Measurements from ENCODE around the gene PKNOX2.

Gene PKNOX2

DNA sequence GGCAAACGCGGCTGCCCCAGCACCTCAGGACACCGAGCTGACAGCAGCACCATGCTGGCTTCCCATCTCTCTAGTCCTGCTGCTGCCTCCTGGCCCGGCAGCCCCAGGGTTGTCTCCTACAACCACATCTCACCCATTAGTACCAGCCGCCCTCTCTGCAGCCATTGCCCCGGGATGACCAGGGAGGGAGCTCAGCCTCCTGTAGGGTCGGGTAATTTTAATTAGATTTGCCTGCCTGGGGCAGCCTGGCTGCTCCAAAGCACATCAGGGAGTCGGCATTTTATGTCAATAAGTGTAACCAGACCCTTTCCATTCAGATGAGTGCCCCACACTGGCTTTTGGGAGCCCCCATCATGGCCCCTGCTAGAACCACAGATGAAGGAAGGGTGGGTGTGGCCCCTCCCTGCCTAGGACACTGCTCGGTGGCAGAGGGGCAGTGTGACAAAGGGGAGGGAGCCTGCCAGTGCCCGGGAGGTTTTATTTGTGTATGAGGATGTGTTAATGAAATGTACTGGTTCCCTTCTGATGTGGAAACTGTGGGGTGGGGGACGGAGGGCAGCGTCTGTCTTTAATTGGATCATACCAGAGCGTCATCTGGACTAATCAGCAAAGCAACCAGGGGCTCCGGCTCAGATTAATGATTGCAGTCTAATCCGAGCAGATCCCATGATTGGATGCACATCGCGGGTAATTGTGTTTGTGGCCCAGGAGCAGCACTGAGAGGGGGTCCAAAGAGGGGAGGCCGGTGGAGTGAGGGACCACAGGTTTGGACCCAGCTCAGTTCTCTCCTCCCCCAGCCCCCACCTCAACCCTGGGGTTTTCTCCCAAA lies 206.2 kb downstream of the PKNOX2 start:
- DNase-seq = no peak

DNA sequence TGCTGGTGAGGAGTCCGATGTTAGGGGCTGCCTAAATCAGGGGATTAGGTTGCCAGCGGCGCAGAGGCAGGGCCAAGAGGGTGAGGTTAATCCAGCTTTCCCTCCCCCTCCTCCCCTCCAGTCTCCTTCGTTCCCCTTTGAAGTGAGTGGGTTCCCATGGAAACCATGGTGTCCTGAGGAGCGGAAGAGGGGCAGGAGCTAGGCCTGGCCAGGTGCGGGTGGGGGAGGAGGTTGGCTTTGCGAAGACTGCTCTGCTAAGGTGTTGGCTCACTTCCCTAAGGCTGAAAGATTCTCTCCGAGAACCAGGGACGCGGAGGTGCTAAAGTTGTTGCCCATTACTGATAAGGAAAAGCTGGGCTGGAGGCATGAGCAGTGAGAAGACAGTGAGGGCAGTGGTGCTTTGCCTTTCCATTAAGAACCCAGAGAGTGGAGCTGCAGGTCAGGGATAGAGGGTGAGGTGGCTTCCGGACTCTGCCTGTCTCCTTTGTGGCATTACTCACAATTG lies 206.9 kb downstream of the PKNOX2 start:
- DNase-seq = no peak

DNA sequence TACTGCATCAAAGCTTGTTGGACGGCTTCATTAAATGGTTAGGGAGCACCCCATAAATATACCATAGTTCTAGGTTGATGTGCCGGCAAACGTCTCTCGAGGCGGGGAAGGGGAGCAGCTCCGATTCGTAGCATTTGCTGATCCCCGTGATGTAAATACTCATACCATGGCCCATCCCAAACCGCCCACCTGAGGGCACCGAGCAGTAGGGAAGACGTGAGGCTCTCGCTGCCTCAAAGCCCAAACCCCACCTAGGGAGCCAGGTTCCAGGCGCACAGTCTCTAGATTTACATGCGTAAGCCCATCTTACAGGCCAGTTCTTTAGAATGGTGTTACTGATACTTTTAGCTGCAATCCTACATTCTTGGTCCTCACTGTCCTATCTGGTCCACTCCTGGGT lies 207.5 kb downstream of the PKNOX2 start:
- DNase-seq = no peak

DNA sequence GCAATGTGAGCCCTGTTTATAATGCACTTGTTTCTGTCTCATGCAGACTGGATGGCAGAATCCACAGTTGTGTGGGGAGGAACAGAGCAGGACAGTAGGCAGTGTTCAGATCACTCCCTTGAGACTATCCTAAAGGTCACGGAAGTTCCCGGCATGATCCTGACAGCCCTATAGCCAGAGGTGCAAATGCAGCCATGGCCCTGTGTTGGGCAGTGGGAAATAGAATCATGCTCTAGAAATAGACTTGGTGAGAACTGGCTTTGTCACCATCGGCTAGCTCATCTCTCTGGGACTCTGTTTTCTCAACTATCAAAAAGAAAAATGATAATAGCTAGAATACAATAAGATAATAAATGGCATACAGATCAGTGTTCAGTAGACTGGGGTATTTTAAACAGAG lies 208.4 kb downstream of the PKNOX2 start:
- no peak for DNase-seq

DNA sequence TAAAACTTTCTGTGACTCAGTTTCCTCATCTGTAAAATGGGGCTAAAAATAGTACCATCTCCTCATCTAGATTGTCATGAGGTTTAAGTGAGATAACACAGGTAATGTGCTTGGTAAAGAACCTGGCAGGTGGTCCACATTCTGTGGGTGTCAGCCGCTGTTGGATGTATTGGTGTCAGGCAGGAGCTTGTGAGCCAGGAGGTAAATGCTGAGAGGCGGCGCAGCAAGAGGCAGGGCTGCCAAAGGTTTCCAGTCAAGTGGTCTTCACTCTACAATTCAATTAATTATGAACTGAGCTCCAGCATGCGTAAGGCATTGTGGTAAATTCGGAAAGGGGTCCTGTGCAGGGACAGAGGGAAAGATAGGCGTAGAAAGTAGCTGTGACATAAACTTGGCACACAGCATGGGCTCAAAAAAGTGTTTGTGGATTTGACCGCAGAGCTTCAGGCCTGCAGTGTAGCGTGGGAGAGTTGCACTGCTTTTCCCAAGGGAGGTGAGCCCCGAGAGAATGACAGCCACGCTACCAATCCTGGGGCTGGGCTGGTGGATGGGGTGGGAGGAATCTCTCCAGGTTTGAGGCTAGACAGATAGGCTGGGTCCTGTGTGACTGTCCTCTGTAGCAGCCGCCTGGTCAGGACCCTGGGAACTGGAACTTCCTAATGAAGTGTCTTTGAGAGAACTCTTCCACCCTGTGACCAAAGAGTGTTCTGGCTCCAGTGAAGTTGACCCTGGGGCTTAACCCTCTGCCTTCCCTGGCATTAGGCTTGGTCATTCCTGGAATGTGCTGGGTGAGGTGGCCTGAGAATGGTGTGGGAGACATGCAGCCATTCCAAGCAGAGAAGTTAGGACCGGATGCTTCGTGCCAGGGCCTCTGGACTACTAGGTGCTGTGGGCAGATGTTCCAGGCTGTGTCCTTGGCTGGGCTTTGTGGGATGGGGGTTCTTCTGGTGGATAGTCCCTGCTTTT lies 209.2 kb downstream of the PKNOX2 start:
- DNase-seq = no peak

DNA sequence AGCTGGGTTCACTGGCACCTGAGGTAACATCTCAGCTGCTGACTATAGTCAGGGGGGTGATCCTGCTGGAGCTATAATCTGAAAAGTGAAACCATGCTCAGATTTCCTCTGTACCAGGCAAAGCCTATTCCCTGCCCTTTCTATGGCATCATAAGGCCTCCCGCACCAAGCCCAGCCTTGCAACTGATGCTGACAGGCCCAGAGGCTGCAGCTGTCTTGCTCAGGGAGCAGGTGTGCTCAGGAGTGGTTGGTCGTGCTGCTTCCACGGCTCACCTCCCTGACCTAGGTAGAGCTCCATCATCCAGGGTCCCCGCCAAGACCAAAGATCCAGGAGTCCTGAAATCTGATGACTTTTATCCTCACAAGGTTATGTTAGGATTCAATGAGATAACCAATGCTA lies 209.8 kb downstream of the PKNOX2 start:
- DNase-seq = no peak

DNA sequence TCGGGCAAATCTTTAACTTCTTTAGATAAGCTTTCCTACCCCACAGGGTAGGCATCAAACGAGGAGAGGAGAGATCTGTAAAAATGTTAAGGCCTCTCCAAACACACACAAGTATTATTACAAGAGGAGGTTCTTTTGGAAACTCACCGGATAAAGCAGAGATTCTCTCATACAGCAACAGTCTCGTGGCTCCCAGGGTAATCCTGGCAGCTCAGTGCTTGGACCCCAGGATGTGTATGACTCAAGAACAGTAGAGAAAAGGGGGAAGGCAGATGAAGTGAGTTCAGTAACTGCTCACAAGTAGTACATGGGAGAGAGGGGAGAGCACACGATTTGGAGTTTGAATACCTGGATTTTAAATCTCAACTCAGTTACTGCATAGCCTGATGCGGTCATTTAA lies 210.6 kb downstream of the PKNOX2 start:
- DNase-seq = no peak

DNA sequence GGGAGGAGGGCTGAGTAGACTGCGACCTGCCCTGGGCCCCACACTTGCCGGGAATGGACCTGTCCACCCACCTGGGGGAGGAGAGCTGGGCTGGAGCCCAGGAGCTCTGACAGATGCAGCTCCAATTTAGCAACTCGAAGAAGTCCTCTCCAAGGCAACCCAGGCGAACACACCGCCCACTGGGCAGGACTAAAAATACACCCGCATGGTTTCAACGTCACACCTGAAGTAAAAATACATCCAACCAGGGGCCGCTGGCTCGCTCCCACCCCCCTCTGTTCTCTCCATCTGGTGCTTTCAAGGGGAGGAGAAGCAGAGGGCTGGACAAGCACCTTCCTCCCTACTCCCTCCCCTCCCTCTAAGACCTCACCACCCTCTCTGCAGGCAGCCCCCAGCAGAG lies 211.6 kb downstream of the PKNOX2 start:
- no peak for DNase-seq

DNA sequence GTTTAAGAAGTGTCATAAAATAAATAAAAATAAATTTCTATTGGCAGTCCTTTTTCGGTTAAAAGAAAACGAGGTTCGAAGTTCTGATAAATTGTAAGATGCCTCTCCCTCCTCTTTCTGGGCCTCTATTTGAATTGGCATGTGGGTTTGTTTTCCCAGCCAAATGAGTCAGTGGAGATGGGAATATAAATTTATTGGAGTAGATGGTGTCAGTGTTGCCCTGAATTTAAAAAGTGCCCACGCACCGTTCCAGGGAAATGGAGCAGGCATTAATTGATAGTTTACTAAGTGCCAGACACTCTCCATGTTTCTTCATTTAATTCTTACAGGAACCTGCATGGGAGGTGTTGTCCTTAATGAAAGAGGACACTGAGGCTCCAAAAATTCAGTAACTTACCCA lies 212.3 kb downstream of the PKNOX2 start:
- no peak for DNase-seq

DNA sequence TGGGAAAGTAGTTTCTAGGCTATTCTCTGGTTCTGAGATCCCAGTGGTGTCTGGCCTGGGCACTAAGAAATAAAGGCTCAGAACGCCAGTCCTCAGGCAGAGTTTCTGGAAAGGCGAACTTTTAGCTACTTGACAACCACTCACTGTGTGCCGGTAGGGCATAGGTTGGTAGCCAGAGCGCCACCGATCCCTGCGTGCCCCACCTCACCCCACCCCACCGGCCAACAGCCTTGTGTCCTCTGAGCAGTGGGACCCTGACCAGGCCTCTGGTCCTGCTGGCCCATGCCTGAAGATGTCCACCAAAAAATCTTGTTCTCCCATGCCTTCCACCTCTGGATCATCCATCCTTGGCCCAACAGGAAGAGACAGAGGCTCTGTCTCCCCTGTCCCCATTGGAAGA lies 213.5 kb downstream of the PKNOX2 start:
- no peak for DNase-seq

DNA sequence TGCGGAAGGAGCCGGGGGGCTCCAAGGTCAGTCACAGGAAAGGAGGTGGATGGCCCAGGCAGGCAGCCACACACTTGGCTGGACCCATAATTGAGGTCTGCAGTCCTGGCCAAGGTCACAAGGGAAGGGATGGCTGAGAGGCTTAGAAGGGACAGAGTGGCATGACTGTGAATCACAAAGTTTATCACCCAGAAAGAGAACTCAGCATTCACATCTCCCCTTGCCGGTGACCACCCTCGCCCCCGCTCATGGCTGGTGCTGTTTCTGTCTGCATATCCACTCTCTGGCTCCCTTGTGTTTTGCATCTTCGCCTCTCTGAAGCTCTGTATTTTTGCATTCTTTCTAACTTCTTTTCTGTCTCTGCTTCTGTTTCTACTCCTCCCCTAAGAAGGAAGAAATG lies 214.0 kb downstream of the PKNOX2 start:
- DNase-seq = no peak

DNA sequence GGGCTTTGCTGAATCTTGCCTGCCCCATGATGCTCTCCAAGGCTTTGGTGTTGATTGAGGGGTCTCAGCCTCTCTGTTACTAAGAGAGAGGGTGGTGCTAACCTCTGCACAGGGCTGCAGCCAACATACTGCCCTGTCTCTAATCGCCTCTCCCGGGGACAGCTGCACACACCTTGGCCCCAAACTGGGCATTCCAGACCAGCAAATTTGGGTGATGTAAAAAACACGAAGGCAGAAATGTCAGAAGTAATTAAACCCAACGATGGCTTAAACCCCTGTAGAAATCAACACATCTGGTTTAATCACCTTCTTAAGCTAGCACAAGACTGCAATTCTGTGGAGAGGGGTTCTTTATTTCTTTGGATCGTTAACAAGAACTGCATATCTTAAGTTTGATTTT lies 215.0 kb downstream of the PKNOX2 start:
- no peak for DNase-seq

DNA sequence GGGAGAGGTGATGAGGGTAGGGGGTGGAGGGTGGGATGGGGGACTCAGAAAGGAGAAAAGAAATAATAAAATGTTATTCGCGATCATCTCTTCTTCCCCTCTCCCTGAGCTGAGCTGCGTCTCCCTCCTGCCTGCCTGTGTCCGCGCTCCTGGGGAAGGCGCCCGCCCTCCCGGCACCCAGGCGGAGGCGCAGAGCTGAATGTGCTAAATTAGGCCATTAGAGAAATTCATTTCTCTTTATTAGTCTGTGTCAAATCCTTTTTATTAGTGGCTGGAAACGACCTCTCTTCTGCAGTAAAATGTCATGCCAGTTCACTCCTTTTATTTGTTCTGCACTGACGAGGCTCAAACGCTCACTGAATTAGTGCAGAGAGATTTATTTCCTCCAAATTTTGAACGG lies 215.4 kb downstream of the PKNOX2 start:
- DNase-seq = no peak

DNA sequence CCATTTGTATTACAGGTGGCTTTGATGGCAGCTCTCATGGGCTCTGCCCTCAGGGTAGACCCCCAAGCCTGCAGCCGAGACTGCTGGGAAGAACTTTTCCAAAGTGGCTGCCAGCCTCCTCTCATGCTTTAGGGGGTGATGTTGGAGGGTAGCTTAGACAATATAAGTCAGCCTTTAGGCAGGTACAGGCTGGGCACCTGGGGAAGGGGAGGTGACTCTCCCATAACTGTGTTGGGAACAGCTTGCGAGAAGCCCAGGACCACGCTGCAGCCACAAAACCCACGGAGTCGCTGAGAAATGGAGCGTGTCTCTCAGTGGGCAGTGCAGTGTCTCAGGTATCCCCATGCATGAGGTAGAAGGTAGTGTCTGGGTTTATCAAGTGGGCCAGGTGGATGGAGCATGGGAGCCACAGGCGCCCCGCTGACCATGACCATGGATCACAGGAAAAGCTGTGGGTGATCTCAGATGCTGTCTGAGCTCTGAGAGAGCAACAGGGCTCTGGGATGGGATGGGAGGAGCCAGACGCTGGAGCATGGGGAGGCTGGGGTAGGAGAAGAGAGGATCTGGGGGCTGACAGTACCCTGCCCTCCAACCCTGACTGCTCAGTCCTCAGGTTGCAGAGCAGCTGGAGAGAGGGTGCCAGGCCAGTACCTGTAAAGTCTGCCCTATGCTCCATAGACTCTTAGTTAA lies 216.3 kb downstream of the PKNOX2 start:
- DNase-seq = no peak

DNA sequence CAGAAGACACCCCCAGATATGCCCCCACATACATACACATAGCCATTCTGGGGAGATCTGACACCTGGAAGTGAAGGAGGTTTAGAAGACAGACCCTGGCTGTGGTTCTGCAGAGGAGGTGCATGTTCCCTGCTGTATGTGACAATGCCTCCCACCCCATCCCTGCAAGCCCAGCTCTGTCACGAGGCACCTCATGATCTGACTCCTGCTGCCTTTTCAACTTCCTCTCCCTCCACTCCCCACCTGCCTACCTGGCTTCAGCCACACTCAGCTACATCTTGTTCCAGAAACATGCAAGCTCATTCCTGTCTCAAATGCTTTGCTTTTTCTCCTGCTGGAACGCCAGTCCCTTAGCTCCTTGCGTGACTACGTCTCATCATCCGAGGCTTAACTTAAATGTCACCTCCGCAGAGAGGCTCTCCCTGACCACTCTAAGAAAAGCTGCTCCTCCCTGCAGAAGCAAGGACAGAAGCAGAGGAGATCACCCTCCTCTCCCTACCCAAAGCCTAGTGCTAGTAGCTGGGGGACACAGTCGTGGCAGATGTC lies 217.0 kb downstream of the PKNOX2 start:
- no peak for DNase-seq

DNA sequence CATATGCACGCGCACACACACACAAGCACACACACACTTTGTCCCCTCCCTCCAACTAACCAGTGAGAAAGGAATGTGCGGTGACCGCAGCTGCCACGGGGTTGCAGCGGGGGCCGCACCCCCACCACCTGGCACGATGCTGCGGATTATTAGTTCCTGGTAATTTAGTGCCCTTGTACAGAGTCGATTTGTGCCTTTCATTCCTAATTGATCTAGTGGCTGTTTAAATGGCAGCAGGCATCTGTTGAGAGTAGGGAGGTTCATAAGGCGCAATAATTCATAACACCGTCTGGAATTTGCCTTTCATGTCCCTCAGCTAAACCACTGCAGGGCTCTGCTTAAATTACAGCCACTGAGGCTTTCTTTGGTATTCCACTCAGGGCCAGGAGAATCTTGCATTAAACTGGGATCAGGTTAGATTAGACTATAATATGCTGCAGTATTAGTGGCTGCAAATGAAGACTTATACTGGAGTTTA lies 217.8 kb downstream of the PKNOX2 start:
- no peak for DNase-seq

DNA sequence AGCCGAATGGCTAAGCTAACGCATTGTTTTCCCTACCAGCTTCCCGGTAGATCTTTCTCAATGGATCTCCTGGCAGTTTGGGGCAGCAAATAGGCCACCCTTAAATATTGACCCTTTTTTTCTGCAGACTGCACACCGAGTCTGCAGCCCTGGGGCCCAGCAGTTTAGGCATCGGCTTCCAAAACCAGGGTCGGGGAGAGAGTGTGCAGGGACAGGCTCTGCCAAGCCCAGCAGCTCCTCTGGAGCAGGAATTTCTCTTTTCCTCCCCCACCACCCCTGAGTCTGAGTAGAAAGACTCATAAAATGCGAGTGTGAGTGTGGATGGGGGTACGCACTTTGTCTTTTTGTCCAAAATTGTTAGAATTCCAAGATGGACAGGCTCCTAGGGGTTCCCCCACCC lies 218.3 kb downstream of the PKNOX2 start:
- no peak for DNase-seq

DNA sequence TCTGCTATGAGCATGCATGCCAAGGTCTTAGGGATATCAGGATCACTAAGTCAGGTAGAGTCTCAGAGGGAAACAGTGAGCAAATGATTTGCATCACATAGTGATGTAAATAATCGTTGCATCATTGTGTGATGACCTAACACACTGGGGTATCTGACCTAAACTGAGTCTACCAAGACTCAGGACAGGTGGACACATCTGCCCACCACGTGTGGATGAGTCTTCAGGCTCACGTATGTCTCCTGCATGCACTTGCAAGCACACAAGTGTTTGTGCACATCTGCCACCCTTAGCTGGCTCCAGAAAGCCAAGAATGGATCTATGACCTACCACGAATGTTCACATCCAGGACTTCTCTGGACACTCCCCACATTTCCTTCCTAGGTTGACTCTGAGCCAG lies 220.3 kb downstream of the PKNOX2 start:
- no peak for DNase-seq

DNA sequence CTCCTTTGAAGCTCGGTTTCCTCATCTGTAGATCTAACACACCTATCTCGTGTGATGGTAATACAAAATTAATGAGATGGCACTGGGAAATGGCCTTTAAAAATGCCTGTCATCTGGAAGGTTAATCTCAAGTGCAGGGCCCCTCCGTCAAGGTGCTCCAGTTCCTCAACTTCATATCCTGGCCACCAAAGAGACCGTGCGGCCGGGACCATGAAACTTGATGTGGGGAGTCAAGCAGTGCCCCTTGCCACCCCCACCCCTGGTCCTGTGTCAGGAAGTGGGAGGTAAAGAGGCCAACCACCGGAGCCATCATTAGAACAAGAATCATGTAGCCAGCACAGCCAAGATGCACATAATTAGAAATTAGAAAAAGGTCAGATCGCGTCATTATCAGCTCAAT lies 223.3 kb downstream of the PKNOX2 start:
- no peak for DNase-seq

DNA sequence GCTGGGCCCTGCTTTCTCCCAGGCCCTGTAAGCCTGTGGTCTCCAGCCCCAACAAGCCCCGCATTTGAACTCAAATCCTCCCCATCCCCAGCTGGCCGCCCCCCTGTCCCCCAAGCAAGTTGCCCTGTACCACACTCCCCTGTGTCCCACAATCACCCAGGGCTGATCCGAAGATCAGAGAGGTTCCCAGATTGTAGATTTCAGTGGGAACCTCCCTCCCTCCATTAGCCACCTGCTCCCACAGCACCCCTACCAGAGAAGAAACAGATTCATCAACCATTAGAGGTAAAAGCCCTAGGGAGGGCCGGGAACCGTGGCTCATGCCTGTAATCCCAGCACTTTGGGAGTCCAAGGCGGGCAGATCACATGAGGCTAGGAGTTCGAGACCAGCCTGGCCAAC lies 224.1 kb downstream of the PKNOX2 start:
- no peak for DNase-seq

DNA sequence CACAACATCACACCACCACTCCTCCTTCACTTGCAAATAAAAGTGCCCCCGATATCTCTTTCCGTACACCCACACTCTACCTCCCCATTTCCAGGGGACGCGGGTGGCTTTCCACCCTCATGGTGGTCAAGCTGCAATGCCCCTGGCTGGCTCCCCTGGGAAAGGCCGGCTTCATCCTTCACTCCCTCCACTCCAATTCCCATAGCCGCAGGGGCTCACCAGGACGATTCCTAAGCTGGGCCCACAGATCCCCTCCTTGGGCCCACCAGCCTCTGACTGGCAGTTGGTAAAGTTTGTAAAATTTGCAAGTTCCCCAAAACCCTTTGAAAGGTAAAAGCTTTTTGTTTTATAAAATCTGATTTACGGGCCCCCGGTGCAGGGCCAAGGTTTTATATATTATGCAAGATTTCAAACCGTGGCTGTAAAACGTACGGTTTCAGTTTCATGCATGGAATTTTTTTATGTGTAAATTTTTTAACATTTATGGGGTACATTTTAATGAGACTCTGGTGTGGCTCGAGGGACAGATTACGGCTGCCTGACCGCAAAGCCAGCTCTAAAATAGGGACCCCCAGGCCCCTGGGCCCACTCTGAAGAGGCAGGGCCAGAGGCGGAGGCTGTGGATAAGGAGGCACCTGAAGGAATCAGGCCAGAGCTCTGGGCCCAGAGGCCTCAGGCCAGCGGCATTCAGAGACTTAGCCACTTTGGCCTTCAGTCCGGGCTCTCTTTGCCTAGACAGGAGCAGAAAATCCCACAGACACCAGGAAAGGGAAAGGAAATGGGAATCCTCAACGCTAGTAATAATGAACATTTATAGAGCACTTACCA lies 225.0 kb downstream of the PKNOX2 start:
- no peak for DNase-seq

DNA sequence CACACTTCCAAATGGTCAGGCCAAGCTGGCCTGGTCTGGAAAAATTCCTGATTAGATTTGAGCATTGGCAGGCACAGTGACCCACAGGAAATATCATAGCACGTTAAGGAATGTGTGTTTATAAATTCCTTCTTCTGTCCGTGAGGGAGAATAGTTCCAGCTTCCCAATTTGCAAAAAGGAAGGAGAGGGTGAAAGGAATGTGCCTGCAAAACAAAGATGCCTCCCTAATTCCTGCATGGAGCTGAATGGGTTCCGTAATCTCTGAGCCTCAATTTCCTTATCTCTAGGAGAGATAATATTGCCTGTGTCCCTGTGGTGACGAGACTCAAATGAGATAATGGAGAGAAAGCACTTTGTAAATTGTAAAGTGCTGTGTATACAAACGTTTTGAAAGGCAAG lies 226.4 kb downstream of the PKNOX2 start:
- no peak for DNase-seq

All from activated CD8-positive, alpha-beta memory T cell treated with anti-CD3 and anti-CD28 coated beads, Interleukin-2, amount 50 U/mL, for 48 hours (primary cell).